NCI-H226 (cell line): ENCODE results near the gene RFX5.
"Not testable (repeated sequence)": the region's sequence is repeated elsewhere in the genome, so short reads cannot be mapped to it uniquely, and the experiment has no call there.

Experiments used
- DNase-seq: peaks from one replicate; pipeline ENCODE4 v3.0.0-alpha.2; 2015

The RFX5 gene

DNA sequence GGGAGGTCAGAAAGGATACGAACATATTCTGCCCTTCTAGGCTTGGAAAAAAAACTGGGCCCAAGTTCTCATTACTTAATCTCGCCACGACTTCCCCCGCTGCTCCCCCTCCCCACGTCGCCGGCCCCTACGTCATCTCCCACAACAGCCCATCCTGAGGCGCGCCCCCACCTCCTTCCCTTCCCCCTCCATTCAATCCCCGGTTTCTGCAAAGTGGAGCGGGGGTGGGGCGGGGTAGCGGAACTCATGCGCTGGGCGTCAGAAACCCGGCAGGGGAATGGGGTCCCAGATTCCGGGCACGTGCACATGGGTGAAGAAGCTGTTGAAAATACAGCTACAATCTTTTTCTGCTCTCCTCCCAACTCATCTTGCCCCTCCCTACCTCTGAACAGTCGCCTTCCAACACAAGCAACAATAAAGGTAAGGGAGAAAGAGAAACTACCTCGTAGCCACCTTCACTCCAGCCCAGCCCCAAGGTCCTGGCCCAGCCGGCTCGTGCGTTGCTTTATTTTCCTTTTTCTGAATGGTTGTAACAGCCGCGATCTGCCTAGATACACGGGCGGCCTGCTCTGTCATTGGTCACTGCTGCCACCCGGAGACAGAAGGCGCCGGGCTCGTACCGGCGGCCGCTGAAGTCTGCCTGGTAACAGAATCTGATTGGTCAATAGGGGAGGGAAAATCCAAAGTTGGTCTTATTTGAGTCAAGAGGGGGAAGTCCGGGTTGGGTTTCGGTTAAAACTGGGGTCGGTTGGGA is at the start of gene RFX5:
Gene RFX5 (minus strand): TSS at position 484 of the 754 bp plus-strand sequence. CDS start 932 bp downstream, outside the sequence.
- peak; percentile 95 for DNase-seq

DNA sequence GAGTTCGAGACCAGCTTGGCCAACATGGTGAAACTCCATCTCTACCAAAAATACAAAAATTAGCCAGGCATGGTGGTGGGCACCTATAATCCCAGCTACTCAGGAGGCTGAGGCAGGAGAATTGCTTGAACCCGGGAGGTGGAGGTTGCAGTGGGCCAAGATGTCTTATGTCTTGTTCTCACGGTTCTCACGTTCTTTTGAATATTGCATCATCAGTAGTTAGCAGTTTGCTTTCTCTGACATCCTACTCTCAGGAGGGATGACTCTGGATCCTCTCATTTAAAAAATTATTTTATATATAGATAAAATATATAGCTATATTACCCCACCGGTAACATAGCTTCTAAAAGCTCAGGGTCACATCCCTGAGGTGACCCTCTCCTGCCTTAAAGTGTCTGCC is 49.2 kb upstream of the RFX5 start:
- DNase-seq = not testable (repeated sequence)

DNA sequence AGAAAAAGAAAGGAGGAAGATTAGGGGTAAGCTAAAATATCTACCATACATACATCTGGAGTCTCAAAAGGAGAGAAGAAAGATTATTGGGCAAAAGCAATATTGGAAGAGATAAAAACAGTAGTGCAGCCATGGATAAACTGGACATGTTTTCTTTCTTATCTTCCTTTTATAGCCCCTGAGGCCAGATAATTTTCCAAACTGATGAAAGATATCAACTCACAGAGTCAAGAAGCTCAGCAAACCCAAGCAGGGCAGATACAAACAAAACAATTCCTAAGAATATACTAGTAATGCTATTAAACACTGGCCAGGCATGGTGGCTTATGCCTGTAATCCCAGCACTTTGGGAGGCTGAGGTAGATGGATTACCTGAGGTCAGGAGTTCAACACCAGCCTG is 46.5 kb upstream of the RFX5 start:
- no peak for DNase-seq

DNA sequence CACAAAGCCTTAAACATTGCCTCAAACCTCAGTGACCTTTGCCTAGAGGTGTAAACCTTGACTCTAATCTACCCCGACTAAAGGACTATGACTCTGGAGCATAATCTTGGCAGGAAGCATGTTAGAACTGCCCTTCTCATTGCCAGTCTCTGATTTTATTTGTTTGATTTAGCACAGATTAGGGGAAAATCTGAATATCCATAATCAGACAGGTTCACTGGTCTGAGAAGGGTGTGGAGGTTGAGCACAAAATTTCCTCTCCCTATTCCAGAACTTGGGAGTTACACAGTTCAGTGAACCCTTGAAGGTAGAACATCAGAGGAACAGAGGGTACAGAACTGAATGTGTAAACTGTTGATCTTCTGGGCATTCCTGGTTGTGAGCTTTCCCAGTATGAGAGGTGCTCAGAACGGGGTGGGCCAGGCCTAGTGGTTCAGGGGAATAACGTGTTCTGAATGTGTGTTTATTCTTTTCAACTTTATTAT is 44.1 kb upstream of the RFX5 start:
- no peak for DNase-seq

DNA sequence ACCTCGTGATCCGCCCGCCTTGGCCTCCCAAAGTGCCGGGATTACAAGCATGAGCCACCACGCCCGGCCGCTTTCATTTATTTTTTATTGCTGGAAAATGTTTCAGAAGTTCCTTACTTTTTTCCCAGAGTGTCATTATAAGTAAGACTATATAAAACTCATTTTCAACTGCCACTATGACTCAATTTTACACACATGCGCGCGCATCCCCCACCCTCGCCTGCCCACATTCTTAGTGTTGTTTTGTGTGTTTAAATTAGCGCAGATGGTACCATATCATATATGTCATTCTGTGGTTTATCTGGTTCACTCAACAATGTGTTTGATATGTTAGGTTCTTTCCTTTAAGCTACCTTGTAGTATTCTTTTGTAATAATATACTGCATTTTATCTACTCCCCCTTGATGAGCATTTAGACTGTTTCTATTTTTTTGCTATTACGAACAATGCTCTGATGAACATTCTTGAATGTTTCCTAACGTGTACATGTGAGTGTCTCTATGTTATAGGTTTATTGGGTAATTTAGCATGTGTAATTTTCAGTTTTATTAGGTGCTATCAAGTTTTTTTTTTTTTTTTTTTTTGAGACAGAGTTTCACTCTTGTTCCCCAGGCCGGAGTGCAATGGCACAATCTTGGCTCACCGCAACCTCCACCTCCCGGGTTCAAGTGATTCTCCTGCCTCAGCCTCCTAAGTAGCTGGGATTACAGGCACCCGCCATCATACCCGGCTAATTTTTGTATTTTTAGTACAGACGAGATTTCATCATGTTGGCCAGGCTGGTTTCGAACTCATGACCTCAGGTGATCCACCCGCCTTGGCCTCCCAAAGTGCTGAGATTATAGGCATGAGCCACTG is 43.4 kb upstream of the RFX5 start:
- DNase-seq = not testable (repeated sequence)

DNA sequence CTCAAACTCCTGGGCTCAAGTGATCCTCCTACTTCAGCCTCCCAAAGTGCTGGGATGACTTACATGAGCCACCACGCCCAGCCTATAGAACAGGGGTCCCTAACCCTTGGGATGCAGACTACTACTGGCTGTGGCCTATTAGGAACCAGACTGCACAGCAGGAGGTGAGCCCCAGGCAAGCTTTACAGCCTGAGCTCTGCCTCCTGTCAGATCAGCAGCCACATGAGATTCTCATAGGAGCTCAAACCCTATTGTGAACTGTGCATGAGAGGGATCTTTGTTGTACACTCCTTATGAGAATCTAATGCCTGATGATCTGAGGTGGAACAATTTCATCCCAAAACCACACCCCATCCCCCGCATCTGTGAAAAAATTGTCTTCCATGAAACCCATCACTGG is 39.0 kb upstream of the RFX5 start:
- DNase-seq = no peak

DNA sequence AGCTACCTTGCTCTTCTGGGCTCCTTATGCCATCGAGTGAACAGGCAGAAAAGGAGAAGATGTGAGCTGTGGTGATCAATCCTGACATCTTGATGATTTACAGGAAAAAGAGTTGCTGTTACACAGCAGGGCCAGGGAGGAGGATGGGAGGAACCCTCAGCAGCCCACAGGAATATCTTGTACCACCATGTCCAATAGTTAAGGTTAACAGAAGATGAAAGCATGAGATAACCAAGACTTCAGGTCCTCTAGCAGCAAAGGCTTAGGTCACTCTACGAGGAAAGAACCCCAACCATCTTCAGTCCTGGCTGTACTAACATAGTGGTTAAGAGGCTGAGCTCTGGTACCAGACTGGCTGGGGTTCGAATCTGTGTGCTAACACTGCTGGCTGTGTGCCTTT is 37.5 kb upstream of the RFX5 start:
- DNase-seq = no peak

DNA sequence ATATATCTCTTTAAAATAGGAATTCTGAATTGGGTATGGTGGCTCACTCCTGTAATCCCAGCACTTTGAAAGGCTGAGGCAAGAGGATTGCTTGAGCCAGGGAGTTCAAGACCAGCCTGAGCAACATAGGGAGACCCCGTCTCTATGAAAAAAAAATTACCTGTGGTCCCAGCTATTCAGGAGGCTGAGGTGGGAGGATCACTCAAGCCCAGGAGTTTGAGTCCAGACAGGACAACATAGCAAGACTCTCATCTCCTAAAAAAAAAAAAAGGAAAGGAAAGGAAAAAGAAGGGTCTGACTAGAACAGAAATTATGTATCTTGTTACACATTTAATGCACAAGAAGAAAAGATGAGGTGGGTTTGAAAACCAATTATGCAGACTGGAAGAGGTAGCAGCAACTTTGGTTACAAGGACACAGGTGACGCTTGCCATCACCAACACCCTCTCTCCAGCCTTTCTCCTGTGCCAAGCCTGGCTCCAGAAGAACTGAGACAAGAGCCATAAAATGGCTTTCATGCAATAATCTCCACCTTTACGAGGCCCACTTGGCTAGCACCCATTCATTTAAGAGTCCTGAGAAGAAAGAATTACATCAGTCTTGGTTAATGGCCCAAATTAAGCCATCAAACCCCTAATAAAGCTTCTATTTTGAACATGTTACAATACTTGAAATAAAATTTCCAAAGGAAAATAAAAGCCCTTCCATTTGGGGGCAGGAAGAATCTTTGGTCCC is 30.3 kb upstream of the RFX5 start:
- DNase-seq = no peak

DNA sequence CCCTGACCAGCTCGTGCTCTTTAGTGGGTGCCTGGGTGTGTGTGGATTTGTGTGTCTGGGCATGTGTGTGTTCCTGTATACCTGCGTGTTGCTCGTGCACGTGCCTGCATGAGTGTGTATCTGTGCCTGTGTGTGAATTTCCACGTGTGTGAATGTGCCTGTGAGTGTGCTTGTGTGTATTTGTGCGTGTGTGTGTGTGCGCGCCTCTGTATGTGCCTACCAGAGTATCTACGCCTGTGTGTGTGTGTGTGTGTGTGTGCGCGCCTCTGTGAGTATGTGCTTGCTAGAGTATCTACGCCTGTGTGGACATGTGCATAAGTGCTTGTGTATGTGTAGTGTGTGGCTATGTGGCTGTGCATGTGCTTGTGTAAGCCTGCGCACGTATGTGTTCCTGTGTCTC is 26.1 kb upstream of the RFX5 start:
- no peak for DNase-seq

DNA sequence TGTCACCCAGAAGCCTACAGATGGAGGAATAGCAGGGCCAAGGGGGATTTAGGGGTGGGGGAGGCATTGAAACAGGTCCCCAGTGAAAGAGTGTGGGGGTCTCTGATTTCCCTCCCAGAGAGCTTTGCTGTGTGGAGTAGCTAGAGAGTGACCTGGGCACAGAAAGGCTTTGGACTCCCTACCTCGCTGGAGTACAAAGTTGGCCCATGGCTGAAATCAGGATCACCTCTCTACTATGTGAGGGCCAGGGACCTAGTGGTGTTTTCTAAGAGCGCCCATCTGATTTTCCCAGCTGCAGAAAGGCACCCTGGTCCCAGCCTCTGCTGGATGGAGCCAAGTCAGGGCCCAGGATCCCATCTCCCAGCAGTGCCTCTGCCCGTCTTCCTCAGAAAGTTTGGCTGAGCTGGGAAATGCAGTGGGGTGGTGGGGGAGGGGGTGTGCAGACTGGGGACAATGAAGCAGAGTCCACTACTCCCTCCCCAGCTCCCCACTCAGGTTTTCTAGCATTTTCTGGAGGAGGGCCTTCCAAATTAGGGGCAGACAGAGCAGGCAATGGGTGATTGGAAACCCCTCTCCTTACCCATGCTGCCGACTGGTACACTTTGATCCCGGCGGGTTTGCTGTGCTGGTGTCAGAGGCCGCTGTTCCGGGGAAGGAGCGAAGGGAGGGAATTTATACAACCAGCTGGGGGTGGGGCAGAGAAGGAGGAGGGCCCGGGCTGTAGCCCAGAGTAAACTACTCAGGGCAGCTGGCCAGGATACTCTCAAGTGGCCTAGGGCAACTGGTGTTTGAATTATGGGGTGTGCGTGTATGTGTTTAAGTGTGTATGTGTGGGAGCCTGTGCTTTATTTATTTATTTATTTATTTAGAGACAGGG is 25.2 kb upstream of the RFX5 start, which contains the start of gene SELENBP1:
Gene SELENBP1 (minus strand): TSS at position 648 of the 877 bp plus-strand sequence. CDS start 64 bp downstream, at position 584.
- DNase-seq = peak; percentile 54

DNA sequence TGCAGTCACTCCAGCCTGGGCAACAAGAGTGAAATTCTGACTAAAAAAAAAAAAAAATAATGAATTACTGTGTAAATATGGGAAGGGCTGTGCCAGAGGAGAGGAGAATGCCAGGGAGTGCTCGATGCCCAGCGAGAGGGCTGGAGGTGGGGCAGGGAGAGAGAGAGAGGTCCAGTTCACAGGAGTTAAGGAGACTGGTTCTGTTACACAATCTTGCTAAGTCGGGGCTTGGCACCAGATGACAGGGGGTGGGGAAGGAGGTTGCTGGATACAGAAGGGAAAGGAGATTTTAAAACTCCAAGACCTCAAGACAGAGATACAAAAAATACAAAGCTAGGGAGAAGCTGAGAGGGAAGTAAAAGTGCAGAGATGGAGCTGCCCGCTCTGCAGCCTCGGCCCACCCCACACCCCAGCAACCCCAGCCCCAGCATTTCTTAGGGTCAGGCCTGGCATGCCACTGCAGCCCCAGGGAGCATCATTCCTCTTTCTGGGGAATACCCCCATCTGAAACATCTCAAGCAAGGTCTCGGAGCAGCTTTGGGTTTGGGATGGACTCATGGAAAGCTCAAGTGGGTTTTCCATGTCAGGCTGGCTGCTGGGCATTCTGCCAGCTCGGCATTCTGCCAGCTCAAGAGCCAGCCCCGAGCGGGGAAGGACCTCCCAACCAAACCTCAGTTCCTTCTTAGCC is 24.5 kb upstream of the RFX5 start:
- peak; percentile 73 for DNase-seq

DNA sequence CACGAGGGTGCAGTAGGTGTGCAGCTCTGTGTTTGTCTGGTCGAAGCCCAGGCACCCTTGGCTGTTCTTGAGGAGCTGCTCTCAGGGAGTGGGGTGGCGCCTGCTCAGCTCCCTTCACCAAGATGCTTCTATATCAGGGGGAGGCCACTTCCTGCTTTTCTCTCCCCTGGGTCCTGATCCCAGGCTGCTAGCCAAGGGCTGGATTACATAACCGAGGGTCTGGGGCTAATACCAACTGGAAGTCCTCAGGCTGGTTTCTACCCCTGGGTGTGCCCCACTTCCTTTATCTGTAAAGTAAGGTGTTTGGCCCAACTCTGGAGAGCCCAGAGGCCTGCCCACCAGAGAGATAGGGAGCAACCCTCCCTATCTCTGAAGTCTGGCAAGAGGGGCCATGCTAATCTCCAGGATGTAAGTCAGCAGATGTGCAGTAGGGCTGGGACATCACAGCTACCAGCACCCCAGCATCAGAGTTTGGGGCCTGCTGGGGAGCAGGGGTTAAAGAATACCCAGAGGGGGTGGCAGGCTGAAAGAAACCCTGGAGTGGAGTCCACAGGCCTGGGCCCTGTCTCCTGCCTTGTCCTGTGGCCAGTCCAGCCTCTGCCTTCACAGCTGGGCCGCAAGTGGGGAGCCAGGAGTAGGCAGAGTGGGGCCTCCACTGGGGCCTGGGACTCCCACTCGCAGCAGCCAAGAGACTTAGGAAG is 23.3 kb upstream of the RFX5 start:
- peak; percentile 62 for DNase-seq

DNA sequence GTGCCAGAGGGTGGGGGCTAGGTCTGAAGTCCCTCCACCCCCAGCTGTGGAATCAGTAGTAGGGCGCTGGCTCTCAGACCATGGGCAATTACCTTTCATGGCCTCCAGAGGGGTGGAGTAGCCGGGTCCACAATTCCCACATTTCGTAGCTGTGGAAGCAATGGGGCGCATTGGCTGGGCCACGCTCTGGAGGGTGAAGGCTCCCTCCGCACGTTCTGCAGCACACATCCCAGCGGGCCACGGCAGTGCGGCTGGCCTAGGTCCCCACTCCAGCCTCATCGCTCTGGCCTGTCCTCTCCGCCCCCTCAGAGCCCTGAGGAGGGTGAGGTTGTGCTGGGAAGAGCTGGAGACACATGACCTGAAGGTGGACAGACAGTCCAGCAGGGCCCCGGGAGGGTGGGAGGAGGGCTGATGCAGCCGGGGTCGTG is 22.6 kb upstream of the RFX5 start:
- no peak for DNase-seq

DNA sequence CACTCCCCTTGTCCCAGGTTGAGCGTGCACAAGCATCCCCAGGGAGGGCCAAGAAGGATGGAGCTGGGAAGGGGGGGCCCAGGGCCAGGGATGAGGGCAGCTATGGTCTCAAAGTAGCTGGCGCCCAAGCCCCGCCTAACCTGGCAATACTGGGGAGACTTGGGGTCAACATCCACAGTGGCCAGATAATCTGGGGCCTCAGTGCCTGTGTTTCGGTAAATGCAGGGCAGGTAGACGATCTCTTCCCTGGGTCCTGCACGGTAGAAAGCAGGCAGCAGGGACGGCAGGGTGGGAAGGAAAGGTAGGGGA is 22.2 kb upstream of the RFX5 start:
- DNase-seq = no peak

DNA sequence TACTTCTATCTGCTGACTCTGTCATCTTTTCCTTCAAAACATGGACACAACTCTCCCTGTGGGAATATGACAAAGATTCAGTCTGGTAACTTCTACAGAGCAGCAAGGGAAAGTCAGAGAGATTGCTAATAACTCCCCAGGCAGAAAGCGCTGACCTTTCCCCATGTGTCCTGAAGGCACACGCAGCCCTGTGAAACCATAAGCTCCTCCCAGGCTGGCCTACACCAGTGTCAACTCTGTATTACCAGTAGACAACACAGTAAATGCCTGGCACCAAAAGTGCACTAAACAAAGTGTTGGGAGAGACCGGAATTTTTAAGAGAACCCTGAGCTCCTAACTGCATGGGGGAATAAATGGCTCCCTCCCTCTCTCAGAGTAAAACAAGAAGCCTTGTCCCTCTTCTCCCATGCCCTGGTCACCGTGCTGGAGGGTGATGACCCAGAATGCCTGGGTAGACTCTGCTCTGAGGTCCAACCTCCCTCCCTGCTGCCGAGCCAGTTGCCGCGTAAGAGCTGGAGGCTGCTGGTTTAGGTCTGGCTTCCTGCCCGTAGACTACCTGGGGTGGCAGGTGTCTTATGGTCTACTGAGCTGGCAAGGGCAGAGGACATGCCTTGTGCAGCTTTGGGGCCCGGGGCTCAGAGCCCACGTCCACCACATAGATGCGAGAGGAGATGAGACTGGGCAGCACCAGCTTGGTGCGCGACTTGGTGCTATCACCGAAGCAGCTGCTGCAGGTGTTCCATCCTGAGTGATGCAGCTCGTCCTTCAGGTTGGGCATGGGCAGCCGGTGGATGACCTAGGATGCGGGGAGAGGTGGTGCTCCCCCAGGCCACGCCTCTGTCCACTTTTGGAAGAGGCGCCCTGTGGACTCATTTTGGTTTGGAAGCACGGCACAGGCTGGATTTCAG is 21.6 kb upstream of the RFX5 start:
- no peak for DNase-seq

DNA sequence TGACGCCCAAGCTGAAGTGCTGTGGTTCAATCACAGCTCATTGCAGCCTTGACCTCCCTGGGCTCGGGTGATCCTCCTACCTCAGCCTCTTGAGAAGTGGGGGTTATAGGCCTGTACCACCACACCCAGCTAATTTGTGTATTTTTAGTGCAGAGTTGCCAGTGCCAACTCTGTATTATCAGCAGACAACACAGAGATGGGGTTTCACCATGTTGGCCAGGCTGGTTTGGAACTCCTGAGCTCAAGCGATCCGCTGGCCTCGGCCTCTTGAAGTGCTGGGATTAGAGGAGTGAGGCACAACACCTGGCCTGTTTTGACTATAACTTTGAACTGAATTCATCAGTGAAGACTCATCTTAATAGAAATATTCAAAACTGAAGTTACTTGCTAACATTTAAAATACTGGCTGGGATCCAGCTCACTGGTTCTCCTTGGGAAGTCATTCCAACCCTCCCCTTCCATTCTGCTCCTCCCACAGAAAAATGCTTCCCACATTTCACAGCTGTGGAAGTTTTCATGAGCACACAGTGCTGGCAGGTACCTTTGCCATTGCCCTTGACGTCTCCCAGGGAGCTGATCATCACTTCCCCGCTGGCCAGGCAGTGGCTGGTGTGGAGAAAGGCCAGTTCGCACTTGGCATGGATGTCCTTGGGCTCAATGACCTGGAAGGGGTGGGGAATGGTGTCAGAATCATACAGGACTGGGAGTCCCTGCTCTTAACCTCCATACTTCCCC is 20.8 kb upstream of the RFX5 start:
- DNase-seq = no peak

DNA sequence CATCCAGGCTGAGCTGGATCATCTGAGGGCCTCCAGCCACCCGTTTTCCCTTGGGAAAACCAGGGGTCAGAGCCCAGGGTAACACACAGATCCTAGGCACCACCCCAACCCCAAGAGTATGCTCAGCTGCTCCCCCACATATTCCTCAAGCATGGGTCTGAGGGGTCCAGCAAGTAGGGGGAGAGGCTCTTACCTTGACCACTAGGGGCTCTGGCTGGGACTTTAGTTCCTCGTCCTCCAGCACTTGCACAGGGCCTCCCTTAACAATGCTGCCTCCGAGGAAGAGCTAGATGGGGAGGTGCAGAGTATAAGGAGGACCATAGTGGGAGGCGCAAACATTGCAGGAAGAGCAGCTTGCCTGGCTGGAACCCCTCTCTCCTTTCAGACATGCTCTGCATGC is 17.9 kb upstream of the RFX5 start:
- no peak for DNase-seq

DNA sequence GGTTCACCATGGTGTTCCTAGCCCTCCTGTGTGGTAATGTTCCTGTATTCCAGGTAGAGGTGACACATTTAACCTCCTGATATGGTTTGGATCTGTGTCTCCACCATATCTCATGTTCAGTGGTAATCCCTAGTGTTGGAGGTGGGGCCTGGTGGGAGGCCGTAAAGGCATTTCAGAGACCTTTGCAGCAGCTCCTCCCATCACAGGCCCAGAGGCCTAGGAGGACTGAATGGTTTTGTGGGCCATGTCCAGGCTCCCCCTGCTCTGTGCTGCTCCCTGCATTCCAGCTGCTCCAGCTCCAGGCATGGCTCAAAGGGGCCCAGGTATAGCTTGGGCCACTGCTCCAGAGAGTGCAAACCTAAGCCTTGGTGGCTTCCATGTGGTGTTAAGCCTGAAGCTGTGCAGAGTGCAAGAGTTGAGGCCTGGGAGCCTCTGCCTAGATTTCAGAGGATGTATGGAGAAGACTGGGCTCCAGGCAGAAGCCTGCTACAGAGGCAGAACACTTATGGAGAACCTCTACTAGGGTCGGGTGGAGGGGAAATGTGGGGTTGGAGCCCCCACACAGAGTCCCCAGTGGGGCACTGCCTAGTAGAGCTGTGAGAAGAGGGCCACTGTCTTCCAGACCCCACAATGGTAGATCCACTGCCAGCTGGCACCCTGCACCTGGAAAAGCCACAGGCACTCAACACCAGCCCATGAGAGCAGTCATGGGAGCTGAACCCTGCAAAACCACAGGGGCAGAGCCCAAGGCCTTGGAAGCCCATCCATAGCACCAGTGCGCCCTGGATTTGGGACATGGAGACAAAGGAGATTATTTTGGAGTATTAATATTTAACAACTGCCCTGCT is 15.5 kb upstream of the RFX5 start:
- DNase-seq = no peak
